GM13976 (cell line): ENCODE measurements around the gene HSP90AB1.
"Not testable (repeated sequence)": the region's sequence is repeated elsewhere in the genome, so short reads cannot be mapped to it uniquely, and the experiment has no call there.

ENCODE experiments used
- DNase-seq: peaks from one replicate; pipeline ENCODE4 v3.0.0; 2012; ENCODE audit warnings: low spot score
- in situ Hi-C: fragments of 300-500 bp; cut with MboI; formaldehyde crosslinking; loops from one replicate; pipeline ENCODE4 v1.12.0; 2022; ENCODE audit warnings: low sequenced_read_pairs, mixed read lengths, inconsistent platforms; ENCODE audit not compliant: unreplicated experiment
- TF ChIP-seq, protein P1 (sequence below): IDR thresholded peaks from 2 replicates; pipeline ENCODE4 v1.5.1; 2012; ENCODE audit warnings: borderline replicate concordance, mild to moderate bottlenecking; ENCODE audit not compliant: insufficient read depth; ENCODE audit errors: extremely low read depth, missing control alignments, control extremely low read depth

HSP90AB1 gene

DNA sequence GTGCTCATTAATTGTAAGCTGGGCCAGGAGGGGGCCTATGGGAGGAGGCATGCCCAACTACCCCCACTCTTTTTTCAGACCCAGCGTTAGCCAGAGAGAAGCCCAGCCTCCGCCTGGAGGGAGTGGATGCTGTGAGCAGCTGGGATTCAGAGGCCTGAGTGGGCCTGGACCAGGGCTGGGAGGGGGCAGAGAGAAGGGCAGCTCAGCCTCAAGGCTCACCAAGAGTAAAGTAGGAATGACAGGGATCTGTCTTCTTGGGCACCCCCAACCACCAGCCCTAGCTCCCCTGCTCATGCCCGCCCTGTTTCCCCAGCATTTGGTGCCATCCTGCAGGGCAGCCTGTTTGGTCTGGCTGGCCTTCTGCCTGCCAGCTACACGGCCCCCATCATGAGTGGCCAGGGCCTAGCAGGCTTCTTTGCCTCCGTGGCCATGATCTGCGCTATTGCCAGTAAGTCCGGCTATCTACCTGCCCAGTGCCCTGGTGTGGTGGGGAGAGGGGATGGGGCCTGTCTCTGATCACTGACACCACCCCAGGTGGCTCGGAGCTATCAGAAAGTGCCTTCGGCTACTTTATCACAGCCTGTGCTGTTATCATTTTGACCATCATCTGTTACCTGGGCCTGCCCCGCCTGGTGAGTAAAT, 16.7 kb upstream of the HSP90AB1 start:
- in situ Hi-C loops: loop anchor here (5.0 kb wide), 1 partner anchor 58 kb away; no protein-coding TSS in a partner anchor
- DNase-seq: peak; percentile 5
- TF ChIP-seq, protein P1, sequence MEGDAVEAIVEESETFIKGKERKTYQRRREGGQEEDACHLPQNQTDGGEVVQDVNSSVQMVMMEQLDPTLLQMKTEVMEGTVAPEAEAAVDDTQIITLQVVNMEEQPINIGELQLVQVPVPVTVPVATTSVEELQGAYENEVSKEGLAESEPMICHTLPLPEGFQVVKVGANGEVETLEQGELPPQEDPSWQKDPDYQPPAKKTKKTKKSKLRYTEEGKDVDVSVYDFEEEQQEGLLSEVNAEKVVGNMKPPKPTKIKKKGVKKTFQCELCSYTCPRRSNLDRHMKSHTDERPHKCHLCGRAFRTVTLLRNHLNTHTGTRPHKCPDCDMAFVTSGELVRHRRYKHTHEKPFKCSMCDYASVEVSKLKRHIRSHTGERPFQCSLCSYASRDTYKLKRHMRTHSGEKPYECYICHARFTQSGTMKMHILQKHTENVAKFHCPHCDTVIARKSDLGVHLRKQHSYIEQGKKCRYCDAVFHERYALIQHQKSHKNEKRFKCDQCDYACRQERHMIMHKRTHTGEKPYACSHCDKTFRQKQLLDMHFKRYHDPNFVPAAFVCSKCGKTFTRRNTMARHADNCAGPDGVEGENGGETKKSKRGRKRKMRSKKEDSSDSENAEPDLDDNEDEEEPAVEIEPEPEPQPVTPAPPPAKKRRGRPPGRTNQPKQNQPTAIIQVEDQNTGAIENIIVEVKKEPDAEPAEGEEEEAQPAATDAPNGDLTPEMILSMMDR: no peak

DNA sequence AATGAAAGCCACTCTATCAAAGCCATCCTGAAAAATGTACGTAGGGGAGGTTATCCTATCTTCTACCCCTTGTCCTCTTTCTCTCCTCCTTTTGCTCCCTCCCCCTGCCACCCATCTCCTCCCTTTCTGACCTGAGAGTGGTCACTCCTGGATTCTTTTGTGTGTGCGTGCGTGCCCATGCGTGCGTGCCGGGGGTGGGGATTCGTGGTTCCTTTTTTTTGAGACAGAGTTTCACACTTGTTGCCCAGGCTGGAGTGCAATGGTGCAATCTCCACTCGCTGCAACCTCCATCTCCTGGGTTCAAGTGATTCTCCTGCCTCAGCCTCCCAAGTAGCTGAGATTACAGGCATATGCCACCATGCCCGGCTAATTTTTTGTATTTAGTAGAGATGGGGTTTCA, 15.5 kb upstream of the HSP90AB1 start:
- in situ Hi-C loops: loop anchor here (5.0 kb wide), 1 partner anchor 59 kb away; no protein-coding TSS in a partner anchor
- not testable (repeated sequence) for DNase-seq

DNA sequence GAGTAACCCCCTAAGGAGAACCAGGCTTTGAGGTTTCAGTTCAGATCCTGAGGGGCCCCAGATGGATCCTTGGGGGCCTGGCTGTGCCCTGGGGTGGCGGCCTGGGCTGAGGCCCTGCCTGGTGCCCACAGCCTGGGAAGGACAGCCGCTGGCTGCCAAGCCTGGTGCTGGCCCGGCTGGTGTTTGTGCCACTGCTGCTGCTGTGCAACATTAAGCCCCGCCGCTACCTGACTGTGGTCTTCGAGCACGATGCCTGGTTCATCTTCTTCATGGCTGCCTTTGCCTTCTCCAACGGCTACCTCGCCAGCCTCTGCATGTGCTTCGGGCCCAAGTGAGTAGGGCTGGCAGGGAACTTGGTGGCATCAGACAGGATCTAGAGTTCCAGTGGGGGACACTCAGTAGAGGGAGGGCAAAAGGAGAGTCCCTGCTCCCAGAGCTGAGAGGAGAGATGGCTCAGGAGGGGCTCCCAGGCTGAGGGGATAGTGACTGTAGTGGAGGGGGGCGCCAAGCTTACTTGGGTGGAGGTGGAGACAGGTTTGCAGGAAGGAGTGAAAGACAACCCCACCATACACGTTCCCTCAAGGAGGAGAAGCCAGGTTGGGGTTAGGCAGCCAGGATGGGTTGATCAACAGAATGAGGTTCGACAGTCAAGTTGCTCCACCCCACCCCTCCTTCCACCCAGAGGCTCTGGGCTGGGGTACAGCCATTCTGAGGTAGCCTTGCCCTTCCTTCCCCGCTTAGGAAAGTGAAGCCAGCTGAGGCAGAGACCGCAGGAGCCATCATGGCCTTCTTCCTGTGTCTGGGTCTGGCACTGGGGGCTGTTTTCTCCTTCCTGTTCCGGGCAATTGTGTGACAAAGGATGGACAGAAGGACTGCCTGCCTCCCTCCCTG, 14.0 kb upstream of the HSP90AB1 start:
- peak; percentile 15 for DNase-seq
- in situ Hi-C loops: loop anchor here (5.0 kb wide), 1 partner anchor 61 kb away; no protein-coding TSS in a partner anchor

DNA sequence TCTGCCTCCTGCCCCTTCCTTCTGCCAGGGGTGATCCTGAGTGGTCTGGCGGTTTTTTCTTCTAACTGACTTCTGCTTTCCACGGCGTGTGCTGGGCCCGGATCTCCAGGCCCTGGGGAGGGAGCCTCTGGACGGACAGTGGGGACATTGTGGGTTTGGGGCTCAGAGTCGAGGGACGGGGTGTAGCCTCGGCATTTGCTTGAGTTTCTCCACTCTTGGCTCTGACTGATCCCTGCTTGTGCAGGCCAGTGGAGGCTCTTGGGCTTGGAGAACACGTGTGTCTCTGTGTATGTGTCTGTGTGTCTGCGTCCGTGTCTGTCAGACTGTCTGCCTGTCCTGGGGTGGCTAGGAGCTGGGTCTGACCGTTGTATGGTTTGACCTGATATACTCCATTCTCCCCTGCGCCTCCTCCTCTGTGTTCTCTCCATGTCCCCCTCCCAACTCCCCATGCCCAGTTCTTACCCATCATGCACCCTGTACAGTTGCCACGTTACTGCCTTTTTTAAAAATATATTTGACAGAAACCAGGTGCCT, 13.3 kb upstream of the HSP90AB1 start:
- TF ChIP-seq, protein P1: no peak
- in situ Hi-C loops: loop anchor here (5.0 kb wide), 1 partner anchor 61 kb away; no protein-coding TSS in a partner anchor
- DNase-seq: peak; percentile 12

More for the DNA sequence above, 14.0 kb upstream of the HSP90AB1 start:
- TF ChIP-seq, protein P1: no peak

DNA sequence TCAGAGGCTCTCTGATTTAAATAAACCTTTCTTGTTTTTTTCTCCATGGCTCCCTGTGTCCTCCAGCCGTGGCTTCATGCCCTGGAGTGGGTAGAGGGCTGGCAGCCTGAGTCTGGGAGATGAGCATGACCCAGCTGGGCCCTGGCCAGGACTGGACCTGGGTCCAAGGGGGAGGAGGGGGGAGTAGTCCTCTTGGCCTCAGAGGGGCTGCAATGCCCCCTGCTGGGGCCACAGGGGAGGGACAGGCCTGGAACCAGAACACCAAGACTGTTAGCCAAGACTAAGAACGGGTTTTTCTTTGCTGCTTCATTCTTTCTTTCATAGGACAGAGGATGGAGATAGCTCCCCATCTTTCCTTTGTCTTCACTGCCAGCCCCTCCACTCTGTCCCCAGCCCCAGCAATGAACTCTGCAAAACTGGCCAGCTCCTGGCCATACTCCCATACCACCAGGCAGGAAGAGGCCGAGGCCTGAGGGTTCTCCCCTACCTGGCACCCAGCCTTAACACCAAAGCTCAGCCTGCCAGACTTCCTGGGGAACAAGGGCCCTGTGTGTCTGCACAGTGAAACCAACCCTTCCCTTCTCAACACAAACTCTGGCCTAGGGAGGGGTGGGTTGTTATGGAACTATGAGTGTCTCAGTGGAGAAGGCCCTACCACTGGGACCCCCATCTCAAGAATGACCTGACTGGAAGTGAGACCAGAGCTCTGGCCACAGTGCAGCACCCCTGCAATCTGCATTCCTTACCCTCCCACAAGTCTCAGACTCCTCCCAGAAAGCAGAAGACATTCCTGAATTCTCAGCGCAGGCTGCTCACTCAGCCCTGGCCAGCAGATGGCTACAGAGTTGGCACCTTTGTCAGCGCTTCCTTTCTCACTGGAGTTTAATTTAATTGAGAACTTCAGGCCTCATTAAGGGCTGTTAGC, 12.5 kb upstream of the HSP90AB1 start:
- in situ Hi-C loops: loop anchor here (5.0 kb wide), 1 partner anchor 62 kb away; no protein-coding TSS in a partner anchor
- DNase-seq: peak; percentile 71
- TF ChIP-seq, protein P1: peak; percentile 56

DNA sequence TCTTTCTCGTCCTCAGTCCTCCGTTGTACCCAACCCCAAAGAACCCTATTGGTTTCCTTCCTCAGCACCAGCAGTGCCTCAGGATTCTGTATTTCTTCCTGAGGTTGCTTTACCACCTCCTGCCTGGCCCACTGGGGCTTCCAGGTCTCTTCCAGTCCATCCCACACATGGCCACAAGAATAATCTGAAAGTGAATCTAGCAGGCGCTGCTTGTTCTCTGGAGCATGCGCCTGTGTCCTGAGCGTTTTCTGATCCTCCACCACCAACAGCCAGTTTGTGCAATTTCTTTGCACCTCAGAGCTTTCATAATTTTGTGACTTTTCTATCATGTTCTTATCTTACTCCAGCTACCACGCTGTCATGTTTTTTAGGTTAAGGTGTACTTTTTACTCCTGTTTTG, 11.6 kb upstream of the HSP90AB1 start:
- TF ChIP-seq, protein P1: no peak
- in situ Hi-C loops: no loop called here
- peak; percentile 2 for DNase-seq
